Fibroblast of lung (primary cell): Measurements from ENCODE around the gene CPT1A. TPM values are rescaled to one million over a fixed set of nuclear protein-coding genes. Genes with fewer than 3 reads are reported as not detected.

Experiments
- DNase-seq, 2 donors: peaks; one replicate each; pipeline versions ENCODE4 v3.0.0 to v3.0.0-alpha.2; 2010; ENCODE audit warnings: low read depth in 2 of 2
- H2AFZ ChIP-seq: 2 replicates; pipeline ENCODE4 v1.5.1; 2012; ENCODE audit warnings: low read length, control low read depth, inconsistent platforms
- H3K27ac ChIP-seq: 2 replicates; pipeline ENCODE4 v1.5.1; 2011; ENCODE audit warnings: low read length, control low read depth; ENCODE audit not compliant: insufficient read depth
- H3K27me3 ChIP-seq: 2 replicates; pipeline ENCODE4 v1.5.1; 2011; ENCODE audit warnings: mild to moderate bottlenecking, low read length; ENCODE audit not compliant: control insufficient read depth, insufficient read depth
- H3K36me3 ChIP-seq: 2 replicates; pipeline ENCODE4 v1.5.1; 2011; ENCODE audit warnings: low read length; ENCODE audit not compliant: control insufficient read depth, insufficient read depth
- H3K4me1 ChIP-seq: 2 replicates; pipeline ENCODE4 v1.5.1; 2011; ENCODE audit warnings: low read length; ENCODE audit not compliant: control insufficient read depth, insufficient read depth; ENCODE audit errors: extremely low read depth
- H3K4me2 ChIP-seq: 2 replicates; pipeline ENCODE4 v1.5.1; 2011; ENCODE audit warnings: low read length, control low read depth; ENCODE audit not compliant: insufficient read depth; ENCODE audit errors: extremely low read depth
- H3K4me3 ChIP-seq, 4 experiments: fragments of 200-600 bp in 1 of 4; sonication (generic) in 1 of 4; replicated peaks in 1 of 4; 2 replicates each; pipeline ENCODE4 v1.5.1; 2011 to 2016; ENCODE audit warnings: low read length in 4 of 4, low read depth in 3 of 4, mild to moderate bottlenecking in 3 of 4, control low read depth in 2 of 4, inconsistent platforms in 1 of 4, mixed read lengths in 1 of 4; ENCODE audit not compliant: insufficient read depth in 1 of 4; ENCODE audit errors: control extremely low read depth in 1 of 4
- H3K79me2 ChIP-seq: 2 replicates; pipeline ENCODE4 v1.5.1; 2012; ENCODE audit warnings: mild to moderate bottlenecking, low read length, inconsistent platforms; ENCODE audit not compliant: control insufficient read depth, insufficient read depth
- H3K9ac ChIP-seq: 2 replicates; pipeline ENCODE4 v1.5.1; 2011; ENCODE audit warnings: mild to moderate bottlenecking, low read length, control low read depth; ENCODE audit not compliant: insufficient read depth
- H3K9me3 ChIP-seq: 2 replicates; pipeline ENCODE4 v1.5.1; 2012; ENCODE audit warnings: low read depth, low read length; ENCODE audit not compliant: control insufficient read depth, insufficient read depth
- H4K20me1 ChIP-seq: 2 replicates; pipeline ENCODE4 v1.5.1; 2011; ENCODE audit warnings: low read length; ENCODE audit not compliant: control insufficient read depth, insufficient read depth; ENCODE audit errors: extremely low read depth
- EZH2 ChIP-seq: IDR thresholded peaks from 2 replicates; pipeline ENCODE4 v1.5.1; 2012; ENCODE audit warnings: low read length, control low read depth, mild to moderate bottlenecking; ENCODE audit errors: missing control alignments
- polyA plus RNA-seq, 2 donors: library from polyadenylated mRNA; depleted of rRNA in 1 of 2; stranded (reverse) in 1 of 2; unstranded in 1 of 2; fragments of >200 nt; gene quantifications; 2 replicates each; pipeline ENCODE4 v1.2.1, GENCODE V29; 2011 to 2012; ENCODE audit warnings: missing spikeins in 1 of 2
- total RNA-seq: library from RNA; depleted of rRNA; stranded (reverse); fragments of >200 nt; gene quantifications from 2 replicates; pipeline ENCODE4 v1.2.1, GENCODE V29; 2014
- TF ChIP-seq, protein P1 (sequence below), 2 donors: IDR thresholded peaks in 1 of 2; conservative IDR thresholded peaks in 1 of 2; 1 replicate in 1 of 2; 2 replicates in 1 of 2; pipeline ENCODE4 v1.5.1; 2011 to 2012; ENCODE audit warnings: low read length in 2 of 2, control low read depth in 1 of 2, inconsistent platforms in 1 of 2, low read depth in 1 of 2, mild to moderate bottlenecking in 1 of 2

Gene CPT1A
- total and polyA plus RNA-seq, 2 donors (not counting 1 experiment from before 2014, with no cell fraction given): 29.5 to 45.2 TPM

DNA sequence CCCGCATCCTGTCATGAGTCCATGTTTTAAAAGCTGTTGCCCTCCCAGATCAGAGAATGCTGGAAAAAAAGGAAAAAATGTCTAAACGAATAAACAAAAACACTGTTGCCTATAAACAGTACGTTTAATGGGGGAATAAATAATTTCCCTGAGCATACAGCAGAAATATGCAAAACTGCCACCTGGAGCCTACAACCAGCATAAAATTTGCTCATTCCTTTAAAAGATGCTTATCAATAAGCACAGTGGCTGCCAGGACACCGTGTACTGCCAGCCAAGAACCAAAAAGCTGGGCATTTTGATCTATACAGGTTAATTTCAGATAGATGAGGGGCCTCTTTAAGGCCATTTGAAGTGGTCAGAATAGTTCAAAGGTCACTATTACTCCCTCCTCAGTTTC lies 5.7 kb upstream of the CPT1A start:
- Histone ChIP-seq H3K9ac (no peak overlapping the region), H3K9me3 (no peaks in the 10 kb centered on the region), H3K4me2 (no peak overlapping the region), H3K4me3 (no peak overlapping the region), H3K4me1 (no peaks in the 10 kb centered on the region), H3K79me2 (no peaks in the 10 kb centered on the region), H2AFZ (no peak overlapping the region), H3K27ac (no peak overlapping the region), H4K20me1 (no peaks in the 10 kb centered on the region), H3K36me3 (no peaks in the 10 kb centered on the region), H3K27me3 (peaks cover 3% of the 10 kb centered on the region)
- TF ChIP-seq, protein P1, sequence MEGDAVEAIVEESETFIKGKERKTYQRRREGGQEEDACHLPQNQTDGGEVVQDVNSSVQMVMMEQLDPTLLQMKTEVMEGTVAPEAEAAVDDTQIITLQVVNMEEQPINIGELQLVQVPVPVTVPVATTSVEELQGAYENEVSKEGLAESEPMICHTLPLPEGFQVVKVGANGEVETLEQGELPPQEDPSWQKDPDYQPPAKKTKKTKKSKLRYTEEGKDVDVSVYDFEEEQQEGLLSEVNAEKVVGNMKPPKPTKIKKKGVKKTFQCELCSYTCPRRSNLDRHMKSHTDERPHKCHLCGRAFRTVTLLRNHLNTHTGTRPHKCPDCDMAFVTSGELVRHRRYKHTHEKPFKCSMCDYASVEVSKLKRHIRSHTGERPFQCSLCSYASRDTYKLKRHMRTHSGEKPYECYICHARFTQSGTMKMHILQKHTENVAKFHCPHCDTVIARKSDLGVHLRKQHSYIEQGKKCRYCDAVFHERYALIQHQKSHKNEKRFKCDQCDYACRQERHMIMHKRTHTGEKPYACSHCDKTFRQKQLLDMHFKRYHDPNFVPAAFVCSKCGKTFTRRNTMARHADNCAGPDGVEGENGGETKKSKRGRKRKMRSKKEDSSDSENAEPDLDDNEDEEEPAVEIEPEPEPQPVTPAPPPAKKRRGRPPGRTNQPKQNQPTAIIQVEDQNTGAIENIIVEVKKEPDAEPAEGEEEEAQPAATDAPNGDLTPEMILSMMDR (conservative IDR thresholded peaks at IDR 0.05 in 1 of 2, IDR thresholded peaks at IDR 0.05 in 1 of 2; ENCODE audit: low read depth in 1 of 2, low read length in 2 of 2): no peak
- TF ChIP-seq EZH2: no peak
- no peak for DNase-seq

DNA sequence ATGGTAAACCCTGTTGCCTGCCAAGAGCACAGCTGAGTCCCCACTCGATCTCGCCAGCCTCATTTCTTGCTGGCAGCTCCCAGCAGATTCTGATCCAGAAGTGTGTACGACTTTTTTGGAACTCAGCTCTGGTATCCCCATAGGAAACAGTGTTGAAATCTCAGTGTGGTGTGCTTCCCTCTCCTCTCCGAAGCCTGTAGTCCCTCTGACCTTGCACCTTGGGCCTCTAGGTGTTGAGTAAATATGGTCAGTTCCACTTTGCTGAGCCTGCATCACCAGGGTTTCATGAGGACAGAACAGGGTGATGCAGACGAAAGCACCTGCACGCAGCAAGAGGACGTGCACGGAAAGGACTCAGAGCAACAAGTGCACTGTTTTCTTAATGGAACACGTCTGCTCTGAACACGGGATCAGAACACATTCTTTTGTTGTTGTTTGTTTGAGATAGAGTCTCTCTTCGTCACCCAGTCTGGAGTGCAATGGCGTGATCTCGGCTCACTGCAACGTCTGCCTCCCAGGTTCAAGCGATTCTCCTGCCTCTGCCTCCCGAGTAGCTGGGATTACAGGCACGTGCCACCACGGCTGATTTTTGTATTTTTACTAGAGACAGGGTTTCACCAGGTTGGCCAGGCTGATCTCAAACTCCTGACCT lies 3.8 kb upstream of the CPT1A start:
- no peaks in the 10 kb centered on the region for H4K20me1 ChIP-seq
- no peak overlapping the region for H3K9ac ChIP-seq
- H3K27ac ChIP-seq: no peak overlapping the region
- TF ChIP-seq, protein P1 (conservative IDR thresholded peaks at IDR 0.05 in 1 of 2, IDR thresholded peaks at IDR 0.05 in 1 of 2; ENCODE audit: low read depth in 1 of 2, low read length in 2 of 2): no peak
- TF ChIP-seq EZH2: no peak
- H3K9me3 ChIP-seq: no peaks in the 10 kb centered on the region
- no peaks in the 10 kb centered on the region for H3K27me3 ChIP-seq
- no peak overlapping the region for H3K4me2 ChIP-seq
- peaks cover 8% of the 10 kb centered on the region for H3K79me2 ChIP-seq
- H3K36me3 ChIP-seq: no peaks in the 10 kb centered on the region
- H3K4me1 ChIP-seq: no peaks in the 10 kb centered on the region
- no peak for DNase-seq
- H3K4me3 ChIP-seq: no peak overlapping the region
- H2AFZ ChIP-seq: no peak overlapping the region

DNA sequence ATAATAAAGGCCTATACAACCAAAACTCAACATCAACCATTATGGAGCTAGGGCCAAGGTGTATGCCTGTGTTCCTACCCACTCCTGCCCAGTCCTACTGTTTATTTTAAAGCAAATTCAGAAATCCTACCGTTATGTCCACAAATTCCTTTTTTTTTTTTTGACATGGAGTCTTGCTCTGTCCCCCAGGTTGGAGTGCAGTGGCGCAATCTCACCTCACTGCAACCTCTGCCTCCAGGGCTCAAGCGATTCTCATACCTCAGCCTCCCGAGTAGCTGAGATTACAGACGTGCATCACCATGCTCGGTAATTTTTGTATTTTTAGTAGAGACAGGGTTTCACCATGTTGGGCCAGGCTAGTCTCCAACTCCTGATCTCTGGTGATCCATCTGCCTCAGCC lies 3.1 kb upstream of the CPT1A start:
- no peak overlapping the region for H3K4me2 ChIP-seq
- no peaks in the 10 kb centered on the region for H3K36me3 ChIP-seq
- no peaks in the 10 kb centered on the region for H4K20me1 ChIP-seq
- H3K9ac ChIP-seq: no peak overlapping the region
- H3K4me3 ChIP-seq: no peak overlapping the region
- DNase-seq: no peak
- H3K4me1 ChIP-seq: peaks cover 3% of the 10 kb centered on the region
- no peak overlapping the region for H3K27ac ChIP-seq
- no peak for TF ChIP-seq EZH2
- TF ChIP-seq, protein P1 (conservative IDR thresholded peaks at IDR 0.05 in 1 of 2, IDR thresholded peaks at IDR 0.05 in 1 of 2; ENCODE audit: low read depth in 1 of 2, low read length in 2 of 2): no peak
- H3K79me2 ChIP-seq: peaks cover 10% of the 10 kb centered on the region
- no peaks in the 10 kb centered on the region for H3K9me3 ChIP-seq
- H3K27me3 ChIP-seq: no peaks in the 10 kb centered on the region
- H2AFZ ChIP-seq: no peak overlapping the region
